OCI-LY1 (cell line): ENCODE results near the gene PTPRT.

Experiments
- CTCF ChIP-seq: fragments of 200-600 bp; sonication (generic), shearing (Covaris generic); IDR thresholded peaks from 2 replicates; pipeline ENCODE4 v1.5.1; 2017; ENCODE audit warnings: mild to moderate bottlenecking, antibody characterized with exemption, low read length, moderate library complexity, mixed read lengths
- EZH2 ChIP-seq: fragments of 200-600 bp; sonication (generic), shearing (Covaris generic); IDR thresholded peaks from 2 replicates; pipeline ENCODE4 v1.8.0; 2017; ENCODE audit warnings: borderline replicate concordance, mixed run types, mild to moderate bottlenecking, antibody characterized with exemption, low read length, moderate library complexity, mixed read lengths

- no peak for TF ChIP-seq EZH2
- TF ChIP-seq CTCF = no peak
These were observed 20.1 kb upstream of the PTPRT start for GRCh38 chr20:43209831-43210230.
